HFFc6 (cell line): ENCODE results near the gene TSBP1. TPM values are rescaled to one million over a fixed set of nuclear protein-coding genes. Genes with fewer than 3 reads are reported as not detected.
"Not testable (repeated sequence)": the region's sequence is repeated elsewhere in the genome, so short reads cannot be mapped to it uniquely, and the experiment has no call there.

Experiments
- DNase-seq: peaks from one replicate; pipeline ENCODE4 v3.0.0-alpha.2; 2018
- H3K27ac Mint-ChIP-seq: 2 replicates; pipeline ENCODE4 v1.8.0; 2020; ENCODE audit warnings: mild to moderate bottlenecking, mixed read lengths
- H3K27me3 Mint-ChIP-seq: 2 replicates; pipeline ENCODE4 v1.8.0; 2021; ENCODE audit warnings: mild to moderate bottlenecking, moderate library complexity, mixed read lengths; ENCODE audit not compliant: insufficient read depth
- H3K36me3 Mint-ChIP-seq: 2 replicates; pipeline ENCODE4 v1.8.0; 2021; ENCODE audit warnings: low read depth, mixed read lengths
- H3K4me1 Mint-ChIP-seq: 2 replicates; pipeline ENCODE4 v1.8.0; 2020; ENCODE audit warnings: low read depth, mixed read lengths
- H3K4me3 Mint-ChIP-seq: 2 replicates; pipeline ENCODE4 v1.8.0; 2020; ENCODE audit warnings: mild to moderate bottlenecking, moderate library complexity, mixed read lengths
- H3K9me3 Mint-ChIP-seq: 2 replicates; pipeline ENCODE4 v1.8.0; 2020; ENCODE audit warnings: mild to moderate bottlenecking, mixed read lengths
- total RNA-seq, 6 experiments: library from RNA; stranded (reverse); fragmentation: NEBNext Ultra II Directional; extraction: Animal tissue kit (Norgen Biotek cat#: 25700); gene quantifications; 2 replicates in 1 of 6; 3 replicates in 5 of 6; pipeline ENCODE4 v1.2.3, GENCODE V29; 2021
- TF ChIP-seq, protein P1 (sequence below): fragments of 200-600 bp; sonication (generic); IDR thresholded peaks from 2 replicates; pipeline ENCODE4 v1.5.0; 2021; ENCODE audit warnings: antibody characterized with exemption, mild to moderate bottlenecking

The TSBP1 gene
- total RNA-seq, 6 experiments from 2014 or later: not detected

DNA sequence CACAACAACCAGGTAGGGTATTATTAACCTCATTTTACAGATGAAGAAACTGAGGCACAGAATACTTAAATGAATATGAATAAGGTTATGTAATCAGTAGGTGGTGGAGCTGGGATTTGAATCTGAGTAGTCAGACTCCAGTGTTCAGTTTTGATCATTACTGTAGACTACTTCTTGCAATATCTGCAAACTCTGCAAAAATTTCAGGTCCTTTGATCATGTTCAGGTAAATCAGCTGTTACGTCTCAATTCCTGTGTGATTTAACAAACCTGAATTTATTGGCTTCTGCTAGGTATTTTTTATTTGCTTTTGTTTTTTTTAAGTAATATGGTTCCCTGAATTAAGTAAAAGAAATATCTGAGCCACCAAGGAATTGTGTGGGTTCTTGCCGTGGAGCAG lies 77.1 kb downstream of the TSBP1 start:
- H3K4me1 Mint-ChIP-seq: peaks cover 11% of the 10 kb centered on the region
- TF ChIP-seq, protein P1, sequence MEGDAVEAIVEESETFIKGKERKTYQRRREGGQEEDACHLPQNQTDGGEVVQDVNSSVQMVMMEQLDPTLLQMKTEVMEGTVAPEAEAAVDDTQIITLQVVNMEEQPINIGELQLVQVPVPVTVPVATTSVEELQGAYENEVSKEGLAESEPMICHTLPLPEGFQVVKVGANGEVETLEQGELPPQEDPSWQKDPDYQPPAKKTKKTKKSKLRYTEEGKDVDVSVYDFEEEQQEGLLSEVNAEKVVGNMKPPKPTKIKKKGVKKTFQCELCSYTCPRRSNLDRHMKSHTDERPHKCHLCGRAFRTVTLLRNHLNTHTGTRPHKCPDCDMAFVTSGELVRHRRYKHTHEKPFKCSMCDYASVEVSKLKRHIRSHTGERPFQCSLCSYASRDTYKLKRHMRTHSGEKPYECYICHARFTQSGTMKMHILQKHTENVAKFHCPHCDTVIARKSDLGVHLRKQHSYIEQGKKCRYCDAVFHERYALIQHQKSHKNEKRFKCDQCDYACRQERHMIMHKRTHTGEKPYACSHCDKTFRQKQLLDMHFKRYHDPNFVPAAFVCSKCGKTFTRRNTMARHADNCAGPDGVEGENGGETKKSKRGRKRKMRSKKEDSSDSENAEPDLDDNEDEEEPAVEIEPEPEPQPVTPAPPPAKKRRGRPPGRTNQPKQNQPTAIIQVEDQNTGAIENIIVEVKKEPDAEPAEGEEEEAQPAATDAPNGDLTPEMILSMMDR: no peak
- H3K4me3 Mint-ChIP-seq: no peak overlapping the region
- DNase-seq: no peak
- no peak overlapping the region for H3K27ac Mint-ChIP-seq
- H3K9me3 Mint-ChIP-seq: no peaks in the 10 kb centered on the region
- H3K36me3 Mint-ChIP-seq: no peaks in the 10 kb centered on the region
- peaks cover 9% of the 10 kb centered on the region for H3K27me3 Mint-ChIP-seq

DNA sequence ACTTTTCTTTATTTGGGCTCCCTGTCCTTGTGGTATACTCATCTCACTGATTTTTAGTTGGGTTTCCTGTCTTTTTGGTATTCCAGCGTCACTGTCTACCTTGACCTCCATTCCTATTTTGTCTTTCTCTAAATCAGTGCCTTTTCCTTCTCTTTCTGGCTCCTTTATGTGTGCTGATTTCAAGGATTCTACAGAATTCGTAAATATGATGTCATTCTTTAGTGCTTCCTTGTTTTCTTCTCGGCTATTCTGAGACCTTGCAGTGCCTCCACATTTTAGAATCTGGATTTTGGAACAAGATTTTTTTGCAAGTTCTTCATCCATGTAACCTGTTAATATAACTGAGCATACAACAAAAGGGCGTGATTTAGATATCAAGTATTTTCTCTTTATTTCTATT lies 78.0 kb downstream of the TSBP1 start:
- H3K9me3 Mint-ChIP-seq: no peaks in the 10 kb centered on the region
- H3K4me1 Mint-ChIP-seq: peaks cover 6% of the 10 kb centered on the region
- DNase-seq: no peak
- no peak overlapping the region for H3K27ac Mint-ChIP-seq
- H3K36me3 Mint-ChIP-seq: no peaks in the 10 kb centered on the region
- no peak overlapping the region for H3K4me3 Mint-ChIP-seq
- peaks cover 9% of the 10 kb centered on the region for H3K27me3 Mint-ChIP-seq
- TF ChIP-seq, protein P1: no peak

DNA sequence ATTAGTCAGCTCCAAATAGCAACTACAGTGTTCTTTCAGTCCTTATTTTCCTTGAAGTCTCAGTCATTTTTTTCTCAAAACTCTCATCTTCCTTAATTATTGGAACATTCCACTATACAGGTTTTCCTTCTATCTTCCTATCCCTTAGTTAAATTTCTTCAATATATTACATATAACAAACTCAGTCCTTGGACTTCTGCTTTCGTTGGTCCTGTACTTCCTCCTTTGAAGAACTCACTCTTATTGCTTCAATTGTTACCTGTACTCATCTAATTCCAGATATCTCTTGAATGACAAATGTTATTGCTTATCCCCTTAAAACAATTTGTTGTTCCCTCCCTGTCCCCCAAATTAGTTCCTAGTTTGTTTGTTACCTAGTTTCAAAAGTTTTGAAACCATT lies 80.2 kb downstream of the TSBP1 start:
- H3K9me3 Mint-ChIP-seq: no peaks in the 10 kb centered on the region
- H3K27me3 Mint-ChIP-seq: peaks cover 13% of the 10 kb centered on the region
- H3K4me1 Mint-ChIP-seq: no peaks in the 10 kb centered on the region
- TF ChIP-seq, protein P1: no peak
- no peak overlapping the region for H3K4me3 Mint-ChIP-seq
- no peak for DNase-seq
- no peak overlapping the region for H3K27ac Mint-ChIP-seq
- H3K36me3 Mint-ChIP-seq: no peaks in the 10 kb centered on the region

DNA sequence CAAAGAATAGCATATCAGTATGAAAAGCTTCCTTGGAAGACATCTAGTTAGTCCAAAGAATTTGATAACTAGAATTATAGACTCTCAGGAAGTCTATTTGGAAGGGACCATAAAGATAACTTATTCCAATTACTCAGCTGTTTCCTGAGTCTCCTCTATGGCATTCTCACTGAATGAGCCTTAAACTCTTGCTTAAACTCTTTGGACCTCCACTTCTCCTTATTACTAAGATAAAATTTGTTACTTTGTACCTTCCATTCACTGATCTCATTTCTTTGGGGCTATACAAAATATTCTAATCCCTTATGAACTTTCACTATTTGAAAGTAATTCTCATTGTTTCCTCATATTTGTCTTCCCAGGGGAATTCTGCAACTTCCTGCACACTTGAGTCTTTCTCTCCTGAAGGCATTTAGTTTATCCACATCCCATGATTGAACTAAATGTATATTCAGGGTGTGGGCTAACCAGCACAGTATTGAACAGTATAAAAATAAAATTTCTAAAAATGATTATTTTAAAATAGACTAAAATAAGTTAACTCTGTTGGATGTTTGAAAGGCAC lies 80.7 kb downstream of the TSBP1 start:
- Mint-ChIP-seq H3K27ac (no peak overlapping the region), H3K9me3 (no peaks in the 10 kb centered on the region), H3K27me3 (peaks cover 13% of the 10 kb centered on the region), H3K4me3 (no peak overlapping the region), H3K36me3 (no peaks in the 10 kb centered on the region), H3K4me1 (no peaks in the 10 kb centered on the region)
- TF ChIP-seq, protein P1: no peak
- DNase-seq: no peak

DNA sequence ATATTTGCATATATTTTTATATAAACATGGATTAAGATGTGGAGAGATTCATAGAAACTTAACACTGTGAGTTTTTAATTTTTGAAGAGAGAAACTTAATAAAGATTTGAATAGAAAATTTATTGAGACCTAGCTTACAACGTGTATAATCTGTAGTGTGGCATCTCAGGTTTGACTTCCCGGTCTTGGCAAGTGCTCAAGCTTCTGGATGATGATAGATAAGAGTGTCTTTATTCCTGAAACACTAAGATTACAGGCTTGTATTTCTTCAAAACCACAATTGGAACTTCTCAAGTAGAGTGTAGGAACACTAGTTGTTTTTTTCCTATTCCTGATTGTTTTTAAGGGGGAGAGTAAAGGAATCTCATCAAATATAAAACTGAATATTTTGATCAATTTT lies 83.3 kb downstream of the TSBP1 start:
- no peak overlapping the region for H3K27ac Mint-ChIP-seq
- H3K36me3 Mint-ChIP-seq: no peaks in the 10 kb centered on the region
- H3K9me3 Mint-ChIP-seq: no peaks in the 10 kb centered on the region
- no peak overlapping the region for H3K4me3 Mint-ChIP-seq
- peaks cover 17% of the 10 kb centered on the region for H3K27me3 Mint-ChIP-seq
- no peaks in the 10 kb centered on the region for H3K4me1 Mint-ChIP-seq
- TF ChIP-seq, protein P1: no peak
- no peak for DNase-seq

DNA sequence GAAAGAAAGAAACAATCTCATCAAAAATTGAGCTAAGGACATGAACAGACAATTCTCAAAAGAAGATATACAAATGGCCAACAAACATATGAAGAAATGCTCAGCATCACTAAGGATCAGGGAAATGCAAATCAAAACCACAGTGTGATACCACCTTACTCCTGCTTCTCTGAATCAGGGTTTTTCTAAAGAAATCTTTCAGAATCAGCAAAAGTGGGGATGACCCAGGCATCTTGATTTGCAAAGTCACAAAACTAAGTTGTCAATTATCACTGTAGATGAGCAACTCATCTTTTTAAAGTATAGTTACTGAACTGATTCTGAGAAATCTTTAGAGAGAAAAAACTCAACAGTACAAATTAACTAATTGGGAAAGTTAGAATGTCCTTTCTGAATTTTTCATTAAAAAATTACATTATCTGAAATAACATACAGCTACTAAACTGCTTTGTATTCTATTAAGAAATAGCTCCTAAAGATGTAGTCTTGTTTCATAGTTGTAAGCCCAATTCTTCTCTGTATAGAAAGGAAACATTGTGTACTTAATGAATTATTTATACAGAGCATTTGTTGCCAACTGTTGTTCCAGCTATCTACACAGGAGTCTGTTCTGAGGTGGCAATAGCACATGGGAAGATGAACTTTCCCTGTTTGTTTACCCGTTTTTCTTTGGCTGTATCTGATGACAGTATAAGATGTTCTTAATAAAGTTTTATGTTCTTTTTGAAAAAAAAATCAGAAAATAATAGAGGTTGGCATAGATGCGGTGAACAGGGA lies 97.7 kb downstream of the TSBP1 start:
- not testable (repeated sequence) for DNase-seq, H3K36me3 Mint-ChIP-seq, H3K4me1 Mint-ChIP-seq, H3K4me3 Mint-ChIP-seq, H3K27me3 Mint-ChIP-seq, H3K9me3 Mint-ChIP-seq, H3K27ac Mint-ChIP-seq
